HT-29 (cell line): Measurements from ENCODE around the gene GSPT1. TPM values are rescaled to one million over a fixed set of nuclear protein-coding genes. Genes with fewer than 3 reads are reported as not detected.

Experiments
- small RNA-seq: library from RNA; depleted of rRNA; stranded (forward); fragments of <200 nt; gene quantifications from one replicate; pipeline ENCODE3, GENCODE V24; 2014
- total RNA-seq: library from RNA; depleted of rRNA; stranded (reverse); fragments of >200 nt; shearing (Covaris generic); gene quantifications from 2 replicates; pipeline ENCODE4 v1.2.3, GENCODE V29; 2014; rRNA removed

Gene GSPT1
- total RNA-seq, 1 experiment from 2014 or later: 59.4 TPM

Small RNA genes within 50 kb of the gene (small RNA-seq; reads per million reads assigned to genes)
- gene AC007216.5: not detected
- gene COX6CP1: not detected

Other genes starting within 250 kb of the GSPT1 start
- gene SNN, start 247.5 kb downstream of the GSPT1 start, total RNA-seq: 13.3 and 13.4 TPM in 2 replicates
- 43.2 and 49.3 TPM in 2 replicates for gene TXNDC11, start 173.1 kb downstream of the GSPT1 start, total RNA-seq
- 11.4 and 14.2 TPM in 2 replicates for gene ZC3H7A, start 118.7 kb downstream of the GSPT1 start, total RNA-seq
- 44.6 and 47.1 TPM in 2 replicates for gene RSL1D1, start 64.4 kb downstream of the GSPT1 start, total RNA-seq
- gene NPIPB2, start 26.1 kb upstream of the GSPT1 start, total RNA-seq: 0.60 and 1.1 TPM in 2 replicates
- not detected in 2 replicates for gene TNFRSF17, start 49.3 kb upstream of the GSPT1 start, total RNA-seq
- gene SNX29, start 60.8 kb upstream of the GSPT1 start, total RNA-seq: 4.9 and 7.9 TPM in 2 replicates